WTC11 (cell line): ENCODE data around the gene ORC4.

Experiments used
- CREB1 ChIP-seq: sonication (generic); formaldehyde crosslinking; IDR thresholded peaks from 2 replicates; pipeline ENCODE4 v1.8.0; 2023; ENCODE audit warnings: mild to moderate bottlenecking, missing genetic modification reagents
- FOXK1 ChIP-seq: sonication (generic); formaldehyde crosslinking; IDR thresholded peaks from 2 replicates; pipeline ENCODE4 v1.8.0; 2022; ENCODE audit warnings: mild to moderate bottlenecking, moderate library complexity, missing genetic modification reagents
- NFYB ChIP-seq: sonication (generic); formaldehyde crosslinking; conservative IDR thresholded peaks from 2 replicates; pipeline ENCODE4 v1.8.0; 2022; ENCODE audit warnings: low read depth, missing genetic modification reagents
- NR1H2 ChIP-seq: sonication (generic); formaldehyde crosslinking; IDR thresholded peaks from 2 replicates; pipeline ENCODE4 v1.9.0; 2021; ENCODE audit warnings: mild to moderate bottlenecking, moderate library complexity, missing genetic modification reagents
- NR2C2 ChIP-seq: sonication (generic); formaldehyde crosslinking; IDR thresholded peaks from 2 replicates; pipeline ENCODE4 v1.8.0; 2022; ENCODE audit warnings: mild to moderate bottlenecking, missing genetic modification reagents
- SP1 ChIP-seq: sonication (generic); formaldehyde crosslinking; conservative IDR thresholded peaks from 2 replicates; pipeline ENCODE4 v1.8.1; 2022; ENCODE audit warnings: missing genetic modification reagents
- ZNF121 ChIP-seq: sonication (generic); formaldehyde crosslinking; IDR thresholded peaks from 2 replicates; pipeline ENCODE4 v1.8.0; 2023; ENCODE audit warnings: missing genetic modification reagents
- ZNF671 ChIP-seq: fragments of 250-450 bp; sonication (Bioruptor Pico); IDR thresholded peaks from 2 replicates; pipeline ENCODE4 v1.8.0; 2021; ENCODE audit warnings: mild to moderate bottlenecking
- TF ChIP-seq, protein P1 (sequence below): fragments of 200-600 bp; IDR thresholded peaks from 2 replicates; pipeline ENCODE4 v1.8.0; 2022; ENCODE audit warnings: antibody characterized with exemption
- TF ChIP-seq, protein P2 (sequence below): sonication (generic); formaldehyde crosslinking; IDR thresholded peaks from 2 replicates; pipeline ENCODE4 v1.8.1; 2022; ENCODE audit warnings: low read depth, missing genetic modification reagents, borderline replicate concordance
- TF ChIP-seq, protein P3 (sequence below): sonication (generic); formaldehyde crosslinking; IDR thresholded peaks from 2 replicates; pipeline ENCODE4 v1.8.1; 2023; ENCODE audit warnings: mild to moderate bottlenecking, moderate library complexity, missing genetic modification reagents
- TF ChIP-seq, protein P4 (sequence below): sonication (generic); formaldehyde crosslinking; IDR thresholded peaks from 2 replicates; pipeline ENCODE4 v1.8.1; 2023; ENCODE audit warnings: mild to moderate bottlenecking, missing genetic modification reagents, moderate library complexity

DNA sequence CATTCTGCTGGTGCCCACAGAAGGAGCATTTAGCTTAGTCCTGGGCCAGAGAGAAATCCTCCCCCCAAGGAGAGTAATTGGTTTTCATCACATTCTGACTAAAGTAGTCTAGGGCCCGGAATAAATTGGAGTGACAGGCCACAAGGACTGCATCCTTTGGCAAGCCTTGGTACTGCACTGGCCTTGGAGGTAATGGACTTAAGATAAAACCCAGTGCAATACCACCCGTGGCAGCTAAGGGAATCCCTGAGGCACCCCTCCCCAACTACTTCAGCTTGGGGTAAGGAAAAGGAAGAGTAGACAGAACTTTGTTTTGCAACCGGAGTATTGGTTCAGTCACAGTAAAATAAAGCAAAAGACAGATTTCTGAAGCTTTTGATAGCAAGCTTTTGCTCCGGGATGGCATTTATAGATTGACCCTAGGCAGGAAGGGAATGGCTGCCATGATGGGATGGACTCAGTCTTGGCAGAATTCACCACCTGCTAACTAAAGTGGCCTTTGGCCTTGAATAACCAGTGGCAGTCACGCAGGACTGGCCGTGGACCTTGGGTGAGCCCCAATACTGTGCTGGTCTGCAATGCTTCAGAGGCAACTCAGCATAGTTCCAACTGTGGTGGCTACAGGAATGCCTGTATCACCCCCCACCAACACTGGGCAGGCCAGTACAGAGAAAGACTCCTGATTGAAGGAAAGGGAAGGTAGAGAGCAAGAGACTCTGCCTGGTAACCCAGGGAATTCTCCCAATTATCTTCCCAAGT is 14.1 kb downstream of the ORC4 start:
- TF ChIP-seq FOXK1, result no peak
- TF ChIP-seq, protein P1, sequence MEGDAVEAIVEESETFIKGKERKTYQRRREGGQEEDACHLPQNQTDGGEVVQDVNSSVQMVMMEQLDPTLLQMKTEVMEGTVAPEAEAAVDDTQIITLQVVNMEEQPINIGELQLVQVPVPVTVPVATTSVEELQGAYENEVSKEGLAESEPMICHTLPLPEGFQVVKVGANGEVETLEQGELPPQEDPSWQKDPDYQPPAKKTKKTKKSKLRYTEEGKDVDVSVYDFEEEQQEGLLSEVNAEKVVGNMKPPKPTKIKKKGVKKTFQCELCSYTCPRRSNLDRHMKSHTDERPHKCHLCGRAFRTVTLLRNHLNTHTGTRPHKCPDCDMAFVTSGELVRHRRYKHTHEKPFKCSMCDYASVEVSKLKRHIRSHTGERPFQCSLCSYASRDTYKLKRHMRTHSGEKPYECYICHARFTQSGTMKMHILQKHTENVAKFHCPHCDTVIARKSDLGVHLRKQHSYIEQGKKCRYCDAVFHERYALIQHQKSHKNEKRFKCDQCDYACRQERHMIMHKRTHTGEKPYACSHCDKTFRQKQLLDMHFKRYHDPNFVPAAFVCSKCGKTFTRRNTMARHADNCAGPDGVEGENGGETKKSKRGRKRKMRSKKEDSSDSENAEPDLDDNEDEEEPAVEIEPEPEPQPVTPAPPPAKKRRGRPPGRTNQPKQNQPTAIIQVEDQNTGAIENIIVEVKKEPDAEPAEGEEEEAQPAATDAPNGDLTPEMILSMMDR, result no peak
- no peak for TF ChIP-seq ZNF121 (CRISPR knock-in tag)
- no peak for TF ChIP-seq NR2C2 (CRISPR knock-in tag)
- no peak for TF ChIP-seq SP1 (CRISPR knock-in tag)
- no peak for TF ChIP-seq ZNF671 (CRISPR knock-in tag)
- no peak for TF ChIP-seq NR1H2 (CRISPR knock-in tag)
- TF ChIP-seq CREB1 (CRISPR knock-in tag), result no peak
- TF ChIP-seq, protein P2, sequence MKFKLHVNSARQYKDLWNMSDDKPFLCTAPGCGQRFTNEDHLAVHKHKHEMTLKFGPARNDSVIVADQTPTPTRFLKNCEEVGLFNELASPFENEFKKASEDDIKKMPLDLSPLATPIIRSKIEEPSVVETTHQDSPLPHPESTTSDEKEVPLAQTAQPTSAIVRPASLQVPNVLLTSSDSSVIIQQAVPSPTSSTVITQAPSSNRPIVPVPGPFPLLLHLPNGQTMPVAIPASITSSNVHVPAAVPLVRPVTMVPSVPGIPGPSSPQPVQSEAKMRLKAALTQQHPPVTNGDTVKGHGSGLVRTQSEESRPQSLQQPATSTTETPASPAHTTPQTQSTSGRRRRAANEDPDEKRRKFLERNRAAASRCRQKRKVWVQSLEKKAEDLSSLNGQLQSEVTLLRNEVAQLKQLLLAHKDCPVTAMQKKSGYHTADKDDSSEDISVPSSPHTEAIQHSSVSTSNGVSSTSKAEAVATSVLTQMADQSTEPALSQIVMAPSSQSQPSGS, result no peak
- TF ChIP-seq, protein P3, sequence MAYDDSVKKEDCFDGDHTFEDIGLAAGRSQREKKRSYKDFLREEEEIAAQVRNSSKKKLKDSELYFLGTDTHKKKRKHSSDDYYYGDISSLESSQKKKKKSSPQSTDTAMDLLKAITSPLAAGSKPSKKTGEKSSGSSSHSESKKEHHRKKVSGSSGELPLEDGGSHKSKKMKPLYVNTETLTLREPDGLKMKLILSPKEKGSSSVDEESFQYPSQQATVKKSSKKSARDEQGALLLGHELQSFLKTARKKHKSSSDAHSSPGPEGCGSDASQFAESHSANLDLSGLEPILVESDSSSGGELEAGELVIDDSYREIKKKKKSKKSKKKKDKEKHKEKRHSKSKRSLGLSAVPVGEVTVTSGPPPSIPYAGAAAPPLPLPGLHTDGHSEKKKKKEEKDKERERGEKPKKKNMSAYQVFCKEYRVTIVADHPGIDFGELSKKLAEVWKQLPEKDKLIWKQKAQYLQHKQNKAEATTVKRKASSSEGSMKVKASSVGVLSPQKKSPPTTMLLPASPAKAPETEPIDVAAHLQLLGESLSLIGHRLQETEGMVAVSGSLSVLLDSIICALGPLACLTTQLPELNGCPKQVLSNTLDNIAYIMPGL (CRISPR knock-in tag), result no peak
- TF ChIP-seq, protein P4, sequence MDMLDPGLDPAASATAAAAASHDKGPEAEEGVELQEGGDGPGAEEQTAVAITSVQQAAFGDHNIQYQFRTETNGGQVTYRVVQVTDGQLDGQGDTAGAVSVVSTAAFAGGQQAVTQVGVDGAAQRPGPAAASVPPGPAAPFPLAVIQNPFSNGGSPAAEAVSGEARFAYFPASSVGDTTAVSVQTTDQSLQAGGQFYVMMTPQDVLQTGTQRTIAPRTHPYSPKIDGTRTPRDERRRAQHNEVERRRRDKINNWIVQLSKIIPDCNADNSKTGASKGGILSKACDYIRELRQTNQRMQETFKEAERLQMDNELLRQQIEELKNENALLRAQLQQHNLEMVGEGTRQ (CRISPR knock-in tag), result no peak
- no peak for TF ChIP-seq NFYB (CRISPR knock-in tag)
